Liver (tissue), 9 donors: ENCODE data around the gene USP6NL. TPM values are rescaled to one million over a fixed set of nuclear protein-coding genes. Genes with fewer than 3 reads are reported as not detected.
"Not testable (repeated sequence)": the region's sequence is repeated elsewhere in the genome, so short reads cannot be mapped to it uniquely, and the experiment has no call there.

Experiments
- DNase-seq: peaks from one replicate; pipeline ENCODE4 v3.0.0-alpha.2; 2017; ENCODE audit warnings: low spot score
- H3K27ac ChIP-seq, 2 donors: one replicate each; pipeline ENCODE4 v1.7.0; 2013; ENCODE audit warnings: inconsistent platforms in 2 of 2, low read length in 2 of 2, control low read depth in 1 of 2, low read depth in 1 of 2, mild to moderate bottlenecking in 1 of 2
- H3K27me3 ChIP-seq, 4 donors: one replicate each; pipeline versions ENCODE4 v1.6.1 to v1.7.0; 2013; ENCODE audit warnings: low read length in 3 of 4, inconsistent platforms in 1 of 4, mild to moderate bottlenecking in 1 of 4, moderate library complexity in 1 of 4; ENCODE audit not compliant: control insufficient read depth in 4 of 4, insufficient read depth in 4 of 4
- H3K36me3 ChIP-seq, 4 donors: one replicate each; pipeline versions ENCODE4 v1.6.1 to v1.7.0; 2013; ENCODE audit warnings: low read length in 3 of 4, mild to moderate bottlenecking in 3 of 4, low read depth in 1 of 4, moderate library complexity in 1 of 4; ENCODE audit not compliant: control insufficient read depth in 4 of 4, insufficient read depth in 3 of 4
- H3K4me1 ChIP-seq, 4 donors: one replicate each; pipeline versions ENCODE4 v1.6.1 to v1.7.0; 2013; ENCODE audit warnings: low read length in 3 of 4, mild to moderate bottlenecking in 3 of 4, moderate library complexity in 1 of 4; ENCODE audit not compliant: control insufficient read depth in 4 of 4, insufficient read depth in 4 of 4
- H3K4me3 ChIP-seq, 3 donors: one replicate each; pipeline versions ENCODE4 v1.6.1 to v1.7.0; 2013; ENCODE audit warnings: low read length in 3 of 3, control low read depth in 1 of 3, low read depth in 1 of 3, mild to moderate bottlenecking in 1 of 3
- H3K9ac ChIP-seq, 2 donors: one replicate each; pipeline ENCODE4 v1.7.0; 2013; ENCODE audit warnings: low read length in 2 of 2, mild to moderate bottlenecking in 2 of 2, moderate library complexity in 2 of 2, control low read depth in 1 of 2, low read depth in 1 of 2
- H3K9me3 ChIP-seq, 4 donors: one replicate each; pipeline versions ENCODE4 v1.6.1 to v1.7.0; 2013; ENCODE audit warnings: low read length in 3 of 4; ENCODE audit not compliant: control insufficient read depth in 4 of 4
- ATF3 ChIP-seq: IDR thresholded peaks from 2 replicates; pipeline ENCODE4 v1.6.1; 2016; ENCODE audit warnings: antibody characterized with exemption
- CTCF ChIP-seq: fragments of 150-350 bp; IDR thresholded peaks from 2 replicates; pipeline ENCODE4 v1.5.1; 2017; ENCODE audit warnings: improper control_type of control experiment, low read depth, low read length; ENCODE audit not compliant: missing input control
- EGR1 ChIP-seq, 2 donors: IDR thresholded peaks; 2 replicates each; pipeline ENCODE4 v1.6.1; 2016 to 2018; ENCODE audit warnings: antibody characterized with exemption in 2 of 2, low read depth in 2 of 2
- FOXA1 ChIP-seq: IDR thresholded peaks from 2 replicates; pipeline ENCODE4 v1.6.1; 2016; ENCODE audit warnings: antibody characterized with exemption
- FOXA2 ChIP-seq: IDR thresholded peaks from 2 replicates; pipeline ENCODE4 v1.6.1; 2016; ENCODE audit warnings: antibody characterized with exemption
- GABPA ChIP-seq, 2 donors: IDR thresholded peaks in 1 of 2; conservative IDR thresholded peaks in 1 of 2; 2 replicates each; pipeline ENCODE4 v1.6.1; 2016; ENCODE audit warnings: antibody characterized with exemption in 2 of 2, mild to moderate bottlenecking in 1 of 2, moderate library complexity in 1 of 2
- HNF4A ChIP-seq, 2 donors: conservative IDR thresholded peaks; 2 replicates each; pipeline ENCODE4 v1.6.1; 2016; ENCODE audit warnings: antibody characterized with exemption in 2 of 2, mild to moderate bottlenecking in 2 of 2
- HNF4G ChIP-seq: IDR thresholded peaks from 2 replicates; pipeline ENCODE4 v1.6.1; 2016; ENCODE audit warnings: antibody characterized with exemption
- JUND ChIP-seq, 2 donors: IDR thresholded peaks; 2 replicates each; pipeline ENCODE4 v1.6.1; 2016; ENCODE audit warnings: antibody characterized with exemption in 2 of 2
- MAX ChIP-seq: IDR thresholded peaks from 2 replicates; pipeline ENCODE4 v1.6.1; 2016; ENCODE audit warnings: antibody characterized with exemption
- NR2F2 ChIP-seq: IDR thresholded peaks from 2 replicates; pipeline ENCODE4 v1.6.1; 2016; ENCODE audit warnings: antibody characterized with exemption
- RAD21 ChIP-seq, 2 donors: IDR thresholded peaks; 2 replicates each; pipeline ENCODE4 v1.6.1; 2016; ENCODE audit warnings: antibody characterized with exemption in 2 of 2, mild to moderate bottlenecking in 2 of 2
- RXRA ChIP-seq, 2 donors: IDR thresholded peaks; 2 replicates each; pipeline ENCODE4 v1.6.1; 2017 to 2018; ENCODE audit warnings: antibody characterized with exemption in 2 of 2, mild to moderate bottlenecking in 1 of 2
- SP1 ChIP-seq: IDR thresholded peaks from 2 replicates; pipeline ENCODE4 v1.6.1; 2018; ENCODE audit warnings: antibody characterized with exemption, mild to moderate bottlenecking
- TAF1 ChIP-seq: conservative IDR thresholded peaks from 2 replicates; pipeline ENCODE4 v1.6.1; 2016; ENCODE audit warnings: antibody characterized with exemption, mild to moderate bottlenecking
- YY1 ChIP-seq: IDR thresholded peaks from 2 replicates; pipeline ENCODE4 v1.6.1; 2016; ENCODE audit warnings: antibody characterized with exemption, mild to moderate bottlenecking
- ZBTB33 ChIP-seq: IDR thresholded peaks from 2 replicates; pipeline ENCODE4 v1.6.1; 2016; ENCODE audit warnings: antibody characterized with exemption
- WGBS: extraction: QIAGEN DNeasy Blood & Tissue Kit; methylation state at CpG from one replicate; pipeline ENCODE4 v1.1.7; 2013; 5-methylcytosine and 5-hydroxymethylcytosine counted together
- polyA plus RNA-seq, 2 donors: library from polyadenylated mRNA; stranded (reverse) in 1 of 2; unstranded in 1 of 2; fragments of 200-250 nt in 1 of 2; fragments of >200 nt in 1 of 2; fragmentation: Nextera tagmentation in 1 of 2; extraction: Ambion mirVana in 1 of 2; gene quantifications; one replicate each; pipeline versions ENCODE4 v1.2.1 to v1.2.3, GENCODE V29; 2013 to 2015
- total RNA-seq, 2 donors: library from RNA; depleted of rRNA; stranded (reverse); fragments of >200 nt; gene quantifications; one replicate each; pipeline ENCODE4 v1.2.3, GENCODE V29; 2014
- TF ChIP-seq, protein P1 (sequence below): IDR thresholded peaks from 2 replicates; pipeline ENCODE4 v1.6.1; 2016; ENCODE audit warnings: antibody characterized with exemption, mild to moderate bottlenecking
- donor health status: healthy.
- donor health status: healthy.
- donor health status: healthy.
- donor health status: healthy.
- donor health status: healthy.

The USP6NL gene
- total and polyA plus RNA-seq, 4 donors: 3.8 to 15.0 (median 10.2) TPM

DNA sequence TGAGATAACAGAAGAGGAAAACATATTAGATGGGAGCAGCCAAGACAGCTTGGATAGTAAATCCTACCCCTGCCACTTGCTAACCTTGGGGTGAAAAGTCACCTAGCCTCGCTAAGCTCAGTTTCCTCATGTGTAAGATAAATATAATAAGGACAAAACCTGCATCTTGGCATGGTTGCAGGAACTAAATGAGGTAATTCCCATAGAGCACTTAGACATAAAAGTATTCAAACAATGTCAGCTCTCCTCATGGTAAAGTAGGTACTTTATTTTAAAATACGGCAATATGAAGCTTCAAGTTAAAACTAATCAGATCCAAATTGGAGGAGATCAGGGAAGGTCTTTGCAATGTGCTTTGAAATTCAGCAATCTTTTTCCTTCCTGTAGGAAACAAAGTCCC lies 113.1 kb downstream of the USP6NL start:
- H3K27ac ChIP-seq: no peak overlapping the region
- WGBS: 92% methylated on average over 2 of the region's 2 CpGs
- H3K4me3 ChIP-seq: no peak overlapping the region
- no peak for DNase-seq
- H3K36me3 ChIP-seq: peaks cover 3 to 22% (median 7%) of the 10 kb centered on the region in 4 donors
- no peaks in the 10 kb centered on the region for H3K4me1 ChIP-seq
- H3K9ac ChIP-seq: no peak overlapping the region
- no peaks in the 10 kb centered on the region for H3K27me3 ChIP-seq
- no peak for TF ChIP-seq JUND (IDR thresholded peaks at IDR 0.05)
- no peak for TF ChIP-seq MAX
- TF ChIP-seq NR2F2: no peak
- no peak for TF ChIP-seq ZBTB33
- no peak for TF ChIP-seq RAD21 (IDR thresholded peaks at IDR 0.05)
- no peak for TF ChIP-seq YY1
- TF ChIP-seq ATF3: no peak
- TF ChIP-seq SP1: no peak
- no peak for TF ChIP-seq TAF1
- no peak for TF ChIP-seq CTCF
- no peaks in the 10 kb centered on the region for H3K9me3 ChIP-seq

GRCh38 chr10:11494923-11495322 lies 116.5 kb downstream of the USP6NL start:
- peaks cover 3 to 46% (median 14%) of the 10 kb centered on the region in 4 donors for H3K36me3 ChIP-seq
- not testable (repeated sequence) for H3K27me3 ChIP-seq, H3K9me3 ChIP-seq, DNase-seq, H3K9ac ChIP-seq, H3K4me1 ChIP-seq, H3K4me3 ChIP-seq, H3K27ac ChIP-seq
- TF ChIP-seq RAD21 (IDR thresholded peaks at IDR 0.05): peak in 1 of 2 donors; percentile 5
- 80% methylated on average over 12 of the region's 13 CpGs for WGBS

DNA sequence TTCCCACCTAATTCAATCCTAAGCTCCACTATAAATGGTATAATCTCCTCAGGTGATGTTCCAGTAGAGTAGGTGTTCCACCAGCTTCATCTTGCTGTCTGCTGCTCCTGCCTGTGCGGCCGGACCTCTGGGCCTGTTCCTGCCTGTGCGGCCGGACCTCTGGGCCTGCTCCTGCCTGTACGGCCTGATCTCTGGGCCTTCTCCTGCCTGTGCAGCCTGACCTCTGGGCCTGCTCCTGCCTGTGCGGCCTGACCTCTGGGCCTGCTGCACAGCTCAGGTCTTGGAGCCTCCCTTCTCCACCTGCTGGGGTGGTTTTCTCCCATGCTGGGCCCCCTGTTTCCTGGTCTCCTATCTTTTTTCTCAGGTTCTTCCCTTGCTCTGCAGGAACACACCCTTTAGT lies 117.8 kb downstream of the USP6NL start:
- H3K9me3 ChIP-seq: no peaks in the 10 kb centered on the region
- no peak for DNase-seq
- H3K27ac ChIP-seq: no peak overlapping the region
- H3K9ac ChIP-seq: no peak overlapping the region
- H3K27me3 ChIP-seq: no peaks in the 10 kb centered on the region
- H3K36me3 ChIP-seq: peaks cover 0 to 46% (median 16%) of the 10 kb centered on the region in 4 donors
- H3K4me1 ChIP-seq: no peaks in the 10 kb centered on the region
- WGBS: 98% methylated on average over 6 of the region's 6 CpGs
- H3K4me3 ChIP-seq: no peak overlapping the region
- TF ChIP-seq EGR1 (IDR thresholded peaks at IDR 0.05; ENCODE audit: low read depth in 2 of 2) (no peak), FOXA1 (no peak), NR2F2 (no peak), SP1 (no peak), GABPA (IDR thresholded peaks at IDR 0.05 in 1 of 2, conservative IDR thresholded peaks at IDR 0.05 in 1 of 2) (no peak), MAX (no peak), RXRA (IDR thresholded peaks at IDR 0.05) (no peak), HNF4A (conservative IDR thresholded peaks at IDR 0.05) (no peak), HNF4G (no peak), FOXA2 (no peak), ATF3 (no peak), RAD21 (IDR thresholded peaks at IDR 0.05) (no peak), JUND (IDR thresholded peaks at IDR 0.05) (no peak), TAF1 (no peak)
- TF ChIP-seq, protein P1, sequence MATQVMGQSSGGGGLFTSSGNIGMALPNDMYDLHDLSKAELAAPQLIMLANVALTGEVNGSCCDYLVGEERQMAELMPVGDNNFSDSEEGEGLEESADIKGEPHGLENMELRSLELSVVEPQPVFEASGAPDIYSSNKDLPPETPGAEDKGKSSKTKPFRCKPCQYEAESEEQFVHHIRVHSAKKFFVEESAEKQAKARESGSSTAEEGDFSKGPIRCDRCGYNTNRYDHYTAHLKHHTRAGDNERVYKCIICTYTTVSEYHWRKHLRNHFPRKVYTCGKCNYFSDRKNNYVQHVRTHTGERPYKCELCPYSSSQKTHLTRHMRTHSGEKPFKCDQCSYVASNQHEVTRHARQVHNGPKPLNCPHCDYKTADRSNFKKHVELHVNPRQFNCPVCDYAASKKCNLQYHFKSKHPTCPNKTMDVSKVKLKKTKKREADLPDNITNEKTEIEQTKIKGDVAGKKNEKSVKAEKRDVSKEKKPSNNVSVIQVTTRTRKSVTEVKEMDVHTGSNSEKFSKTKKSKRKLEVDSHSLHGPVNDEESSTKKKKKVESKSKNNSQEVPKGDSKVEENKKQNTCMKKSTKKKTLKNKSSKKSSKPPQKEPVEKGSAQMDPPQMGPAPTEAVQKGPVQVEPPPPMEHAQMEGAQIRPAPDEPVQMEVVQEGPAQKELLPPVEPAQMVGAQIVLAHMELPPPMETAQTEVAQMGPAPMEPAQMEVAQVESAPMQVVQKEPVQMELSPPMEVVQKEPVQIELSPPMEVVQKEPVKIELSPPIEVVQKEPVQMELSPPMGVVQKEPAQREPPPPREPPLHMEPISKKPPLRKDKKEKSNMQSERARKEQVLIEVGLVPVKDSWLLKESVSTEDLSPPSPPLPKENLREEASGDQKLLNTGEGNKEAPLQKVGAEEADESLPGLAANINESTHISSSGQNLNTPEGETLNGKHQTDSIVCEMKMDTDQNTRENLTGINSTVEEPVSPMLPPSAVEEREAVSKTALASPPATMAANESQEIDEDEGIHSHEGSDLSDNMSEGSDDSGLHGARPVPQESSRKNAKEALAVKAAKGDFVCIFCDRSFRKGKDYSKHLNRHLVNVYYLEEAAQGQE: no peak
